Endothelial cell of umbilical vein (primary cell): ENCODE data around the gene NELFE. TPM values are rescaled to one million over a fixed set of nuclear protein-coding genes. Genes with fewer than 3 reads are reported as not detected.

Experiments
- BruUV-seq: library from RNA; stranded (reverse); fragments of 400-500 nt; replicated peaks from 2 replicates; lab custom pipeline; 2021; lab: Mats Ljungman, UMichigan
- CTCF ChIA-PET: fragments of 300-600, 350-600 bp; sonication (Branson Sonifier 250); formaldehyde crosslinking; loops from one replicate; lab custom pipeline; 2021; ENCODE audit warnings: antibody characterized with exemption, inconsistent platforms; lab: Charles Lee
- POLR2A ChIA-PET: fragments of 300-600, 350-600 bp; sonication (Branson Sonifier 250); formaldehyde crosslinking; loops from one replicate; lab custom pipeline; 2021; ENCODE audit warnings: antibody characterized with exemption, inconsistent platforms; lab: Charles Lee
- DNase-seq: peaks from one replicate; pipeline ENCODE4 v3.0.0-alpha.2; 2011; ENCODE audit warnings: low read depth, low spot score
- FAIRE-seq: peaks from 2 replicates; lab custom pipeline; 2011; peaks lifted over from hg19 to GRCh38; lab: Jason Lieb, UNC
- H2AFZ ChIP-seq: 2 replicates; pipeline ENCODE4 v1.6.0; 2012; ENCODE audit warnings: low read depth, low read length, control low read depth, inconsistent platforms
- H3K27ac ChIP-seq: 2 replicates; pipeline ENCODE4 v1.5.1; 2011; ENCODE audit warnings: low read depth, mild to moderate bottlenecking, control low read depth, low read length, moderate library complexity; ENCODE audit not compliant: insufficient read depth
- H3K27me3 ChIP-seq, 2 experiments: 2 replicates each; pipeline versions ENCODE4 v1.6.0 to v1.6.1; 2011; ENCODE audit warnings: low read length in 2 of 2, mixed read lengths in 1 of 2; ENCODE audit not compliant: control insufficient read depth in 2 of 2, insufficient read depth in 2 of 2
- H3K36me3 ChIP-seq, 2 experiments: 2 replicates in 1 of 2; 3 replicates in 1 of 2; pipeline ENCODE4 v1.5.1; 2011; ENCODE audit warnings: low read length in 2 of 2, mild to moderate bottlenecking in 1 of 2, moderate library complexity in 1 of 2; ENCODE audit not compliant: control insufficient read depth in 2 of 2, insufficient read depth in 2 of 2; ENCODE audit errors: extremely low read depth in 1 of 2
- H3K4me1 ChIP-seq: 3 replicates; pipeline ENCODE4 v1.5.1; 2011; ENCODE audit warnings: mild to moderate bottlenecking, low read length; ENCODE audit not compliant: control insufficient read depth, insufficient read depth; ENCODE audit errors: extremely low read depth
- H3K4me2 ChIP-seq: 2 replicates; pipeline ENCODE4 v1.6.1; 2011; ENCODE audit warnings: low read length, control low read depth, mixed read lengths; ENCODE audit not compliant: insufficient read depth
- H3K4me3 ChIP-seq, 3 experiments: fragments of 200-600 bp in 1 of 3; sonication (generic), shearing (Covaris generic) in 1 of 3; replicated peaks in 1 of 3; 2 replicates each; pipeline ENCODE4 v1.5.1; 2011 to 2016; ENCODE audit warnings: control low read depth in 3 of 3, low read length in 3 of 3, mild to moderate bottlenecking in 2 of 3, inconsistent platforms in 1 of 3, low read depth in 1 of 3, moderate library complexity in 1 of 3; ENCODE audit not compliant: insufficient read depth in 1 of 3
- H3K79me2 ChIP-seq: 2 replicates; pipeline ENCODE4 v1.6.0; 2012; ENCODE audit warnings: low read length, inconsistent platforms; ENCODE audit not compliant: control insufficient read depth, insufficient read depth
- H3K9ac ChIP-seq: replicated peaks from 2 replicates; pipeline ENCODE3; 2011; ENCODE audit warnings: low read length, control low read depth; ENCODE audit not compliant: insufficient read depth; ENCODE audit errors: extremely low read depth
- H3K9me1 ChIP-seq: replicated peaks from 3 replicates; pipeline ENCODE4 v1.6.0; 2011; ENCODE audit warnings: mild to moderate bottlenecking, low read length; ENCODE audit not compliant: control insufficient read depth, insufficient read depth; ENCODE audit errors: extremely low read depth
- H3K9me3 ChIP-seq: replicated peaks from 2 replicates; pipeline ENCODE4 v1.5.1; 2012; ENCODE audit warnings: low read length, inconsistent platforms; ENCODE audit not compliant: control insufficient read depth, insufficient read depth
- H4K20me1 ChIP-seq: replicated peaks from 2 replicates; pipeline ENCODE3; 2011; ENCODE audit warnings: mild to moderate bottlenecking, low read length; ENCODE audit not compliant: control insufficient read depth, insufficient read depth; ENCODE audit errors: extremely low read depth
- CTCF ChIP-seq, 2 donors: IDR thresholded peaks; 1 replicate in 1 of 2; 2 replicates in 1 of 2; pipeline ENCODE4 v1.5.1; 2011; ENCODE audit warnings: low read length in 2 of 2, mild to moderate bottlenecking in 2 of 2, moderate library complexity in 2 of 2, control low read depth in 1 of 2, inconsistent platforms in 1 of 2, low read depth in 1 of 2; ENCODE audit not compliant: insufficient read depth in 1 of 2; ENCODE audit errors: extremely low read depth in 1 of 2
- EZH2 ChIP-seq: IDR thresholded peaks from 2 replicates; pipeline ENCODE4 v1.6.1; 2012; ENCODE audit warnings: borderline replicate concordance, low read depth, mild to moderate bottlenecking, moderate library complexity, low read length, inconsistent platforms; ENCODE audit not compliant: severe bottlenecking
- FOS ChIP-seq: IDR thresholded peaks from 2 replicates; pipeline ENCODE4 v1.6.1; 2011; ENCODE audit warnings: mild to moderate bottlenecking, low read length, moderate library complexity, borderline replicate concordance; ENCODE audit not compliant: insufficient read depth
- GATA2 ChIP-seq: IDR thresholded peaks from 2 replicates; pipeline ENCODE4 v1.7.0; 2011; ENCODE audit warnings: low read depth, mild to moderate bottlenecking, moderate library complexity, mixed read lengths, low read length; ENCODE audit not compliant: insufficient read length, insufficient read depth
- JUN ChIP-seq: IDR thresholded peaks from 2 replicates; pipeline ENCODE4 v1.6.1; 2011; ENCODE audit warnings: borderline replicate concordance, low read depth; ENCODE audit not compliant: insufficient read length, insufficient read depth
- MAX ChIP-seq: IDR thresholded peaks from 2 replicates; pipeline ENCODE4 v1.6.1; 2011; ENCODE audit not compliant: insufficient read depth, insufficient read length
- MYC ChIP-seq: IDR thresholded peaks from one replicate; pipeline ENCODE4 v1.6.1; 2011; ENCODE audit warnings: mild to moderate bottlenecking, low read depth, low read length
- POLR2A ChIP-seq: IDR thresholded peaks from 2 replicates; pipeline ENCODE4 v1.6.1; 2012; ENCODE audit warnings: low read depth, mild to moderate bottlenecking, control low read depth, low read length
- POLR2AphosphoS5 ChIP-seq: IDR thresholded peaks from 2 replicates; pipeline ENCODE4 v1.6.1; 2012; ENCODE audit warnings: low read depth, mild to moderate bottlenecking, control low read depth, low read length, moderate library complexity; ENCODE audit not compliant: insufficient read depth
- dilution Hi-C: fragments of 300-500 bp; cut with MboI; formaldehyde crosslinking; loops from one replicate; pipeline ENCODE4 v1.15.0; 2019; ENCODE audit warnings: low sequenced_read_pairs; ENCODE audit not compliant: extremely low pct_ligation_motif_present
- intact Hi-C: fragments of 100-400 bp; cut with micrococcal nuclease; formaldehyde crosslinking; loops from one replicate; pipeline ENCODE4 v1.10.0; 2022
- polyA plus RNA-seq, 4 experiments: library from polyadenylated mRNA; depleted of rRNA in 3 of 4; stranded (reverse) in 3 of 4; unstranded in 1 of 4; fragments of >200 nt; gene quantifications; 2 replicates each; pipeline versions ENCODE4 v1.2.1 to v1.2.3, GENCODE V29; 2011 to 2012; ENCODE audit warnings: missing spikeins in 1 of 4
- total RNA-seq: library from RNA; stranded (reverse); gene quantifications from 2 replicates; pipeline ENCODE4 v1.2.3, GENCODE V29; 2021

The NELFE gene
- total and polyA plus RNA-seq, 2 donors (not counting 3 experiments of a cell fraction or from before 2014, with no cell fraction given) = 55.8 to 68.5 TPM

- H3K9me1 ChIP-seq = no peaks in the 10 kb centered on the region
- H3K4me2 ChIP-seq = no peak overlapping the region
- no peaks in the 10 kb centered on the region for H3K9me3 ChIP-seq
- H3K27me3 ChIP-seq = no peaks in the 10 kb centered on the region
- no peak overlapping the region for H3K4me3 ChIP-seq
- ChIA-PET CTCF (interaction anchor here (2.4 kb wide), 1 partner anchor 26 kb away, joined by 9 read pairs; no protein-coding TSS in a partner anchor), POLR2A (no interaction called here)
- no TSS peak for BruUV-seq
- intact Hi-C loops = no loop called here
- no peaks in the 10 kb centered on the region for H3K79me2 ChIP-seq
- no peak overlapping the region for H2AFZ ChIP-seq
- no peak overlapping the region for H3K9ac ChIP-seq
- no peaks in the 10 kb centered on the region for H3K4me1 ChIP-seq
- FAIRE-seq = no peak
- dilution Hi-C loops = no loop called here
- H3K36me3 ChIP-seq = peaks cover 0 to 10% of the 10 kb centered on the region in 2 experiments
- TF ChIP-seq GATA2 (no peak), POLR2AphosphoS5 (no peak), FOS (no peak), MYC (no peak), CTCF (IDR thresholded peaks at IDR 0.05; ENCODE audit: extremely low read depth in 1 of 2, insufficient read depth in 1 of 2, low read depth in 1 of 2, low read length in 2 of 2) (no peak), EZH2 (no peak), JUN (no peak), MAX (no peak), POLR2A (no peak)
- H3K27ac ChIP-seq = no peak overlapping the region
- DNase-seq = no peak
- H4K20me1 ChIP-seq = no peaks in the 10 kb centered on the region
Measured at GRCh38 chr6:31978831-31979230, 20.1 kb upstream of the NELFE start.
